NCI-H1417 (cell line): ENCODE results near the gene TAS2R13.

Experiments used
- DNase-seq, 3 experiments: peaks; one replicate each; lab custom pipeline; 2025; lab: John Stamatoyannopoulos, UW

Gene TAS2R13

GRCh38 chr12:10867381-10867780 is 42.0 kb downstream of the TAS2R13 start:
- no peak for DNase-seq

- no peak for DNase-seq
Observed at GRCh38 chr12:10863512-10864218, 45.7 kb downstream of the TAS2R13 start.

GRCh38 chr12:10861366-10861765 is 48.0 kb downstream of the TAS2R13 start:
- no peak for DNase-seq
